PFSK-1 (cell line): ENCODE data around the gene NFATC2IP.

Source experiments
- FOXP2 ChIP-seq: optimal IDR thresholded peaks from 2 replicates; pipeline ENCODE3; 2011; ENCODE audit warnings: borderline replicate concordance, control low read depth, inconsistent platforms; ENCODE audit not compliant: insufficient read depth; ENCODE audit errors: extremely low read length, extremely low read depth
- POLR2AphosphoS5 ChIP-seq: IDR thresholded peaks from 2 replicates; pipeline ENCODE4 v1.6.1; 2012; ENCODE audit warnings: low read depth, mild to moderate bottlenecking, control low read depth, low read length, moderate library complexity
- REST ChIP-seq, 2 experiments: IDR thresholded peaks; 2 replicates each; pipeline versions ENCODE4 v1.6.1 to v1.8.0; 2011 to 2012; ENCODE audit warnings: low read depth in 2 of 2, low read length in 2 of 2, control low read depth in 1 of 2, inconsistent platforms in 1 of 2, mild to moderate bottlenecking in 1 of 2, moderate library complexity in 1 of 2; ENCODE audit not compliant: insufficient read depth in 1 of 2
- SIN3A ChIP-seq: IDR thresholded peaks from 2 replicates; pipeline ENCODE4 v1.6.1; 2012; ENCODE audit warnings: mild to moderate bottlenecking, low read length, moderate library complexity, borderline replicate concordance; ENCODE audit not compliant: insufficient read depth
- TAF1 ChIP-seq: IDR thresholded peaks from 2 replicates; pipeline ENCODE4 v1.6.1; 2012; ENCODE audit warnings: low read length, control low read depth, borderline replicate concordance; ENCODE audit not compliant: insufficient read depth

The NFATC2IP gene

GRCh38 chr16:28936784-28937155 is 14.0 kb upstream of the NFATC2IP start:
- no peak for TF ChIP-seq SIN3A
- no peak for TF ChIP-seq POLR2AphosphoS5
- TF ChIP-seq FOXP2 = no peak
- no peak for TF ChIP-seq TAF1
- TF ChIP-seq REST (IDR thresholded peaks at IDR 0.05; ENCODE audit: insufficient read depth in 1 of 2, low read depth in 2 of 2, low read length in 2 of 2) = no peak

GRCh38 chr16:28937222-28937876 is 13.4 kb upstream of the NFATC2IP start:
- TF ChIP-seq REST (IDR thresholded peaks at IDR 0.05; ENCODE audit: insufficient read depth in 1 of 2, low read depth in 2 of 2, low read length in 2 of 2) (no peak), TAF1 (no peak), POLR2AphosphoS5 (no peak), FOXP2 (no peak), SIN3A (no peak)

- no peak for TF ChIP-seq SIN3A
- no peak for TF ChIP-seq REST (IDR thresholded peaks at IDR 0.05; ENCODE audit: insufficient read depth in 1 of 2, low read depth in 2 of 2, low read length in 2 of 2)
- no peak for TF ChIP-seq FOXP2
- no peak for TF ChIP-seq TAF1
- TF ChIP-seq POLR2AphosphoS5 = no peak
Measured at GRCh38 chr16:28938721-28939120, 12.0 kb upstream of the NFATC2IP start.

- TF ChIP-seq FOXP2 (no peak), TAF1 (no peak), POLR2AphosphoS5 (no peak), SIN3A (no peak), REST (IDR thresholded peaks at IDR 0.05; ENCODE audit: insufficient read depth in 1 of 2, low read depth in 2 of 2, low read length in 2 of 2) (no peak)
Measured at GRCh38 chr16:28943281-28943680, 7.5 kb upstream of the NFATC2IP start.

GRCh38 chr16:28946681-28947080 is 4.1 kb upstream of the NFATC2IP start:
- TF ChIP-seq POLR2AphosphoS5 (no peak), TAF1 (no peak), REST (IDR thresholded peaks at IDR 0.05; ENCODE audit: insufficient read depth in 1 of 2, low read depth in 2 of 2, low read length in 2 of 2) (no peak), FOXP2 (no peak), SIN3A (no peak)
